ENCODE data around the gene CA4.
"Not testable (repeated sequence)": the region's sequence is repeated elsewhere in the genome, so short reads cannot be mapped to it uniquely, and the experiment has no call there.

CA4 gene

DNA sequence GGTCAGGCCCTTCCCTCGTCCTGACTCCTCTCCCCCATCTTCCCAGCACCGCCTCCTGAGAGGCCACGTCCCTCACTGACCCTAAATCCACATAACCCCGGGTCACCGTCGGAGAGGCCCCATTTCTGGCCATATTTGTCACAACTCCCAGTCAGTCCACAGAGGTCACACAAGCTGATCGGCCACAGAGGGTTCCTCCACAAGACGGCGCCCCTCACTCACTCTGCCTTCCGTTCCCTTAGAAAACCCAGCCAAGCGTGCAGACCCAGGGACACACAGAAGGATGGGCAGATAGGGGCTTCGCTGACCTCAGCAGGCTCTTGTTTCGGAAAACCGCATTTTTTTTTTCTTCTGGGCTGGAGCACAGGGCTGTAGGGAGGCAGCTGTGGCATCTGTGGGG, 33.6 kb upstream of the CA4 start:
- H3K79me2 ChIP-seq (ENCODE audit: insufficient read depth, low read length); H3K4me2 ChIP-seq (ENCODE audit: low read depth, low read length, poor library complexity, severe bottlenecking); H3F3A ChIP-seq (ENCODE audit: low read depth); H3K9me3 ChIP-seq (ENCODE audit: insufficient read depth, low read depth, low read length); H3K36me3 ChIP-seq (ENCODE audit: insufficient read depth, low read length); H3K9me2 ChIP-seq (replicated peaks; ENCODE audit: low read depth, low read length); H3K4me3 ChIP-seq (ENCODE audit: low read length, poor library complexity, severe bottlenecking); H3K4me1 ChIP-seq (ENCODE audit: insufficient read depth, low read length, poor library complexity, severe bottlenecking); H2AFZ ChIP-seq (ENCODE audit: low read length); H3K27me3 ChIP-seq (ENCODE audit: insufficient read depth, low read length, poor library complexity, severe bottlenecking); H3K9ac ChIP-seq (ENCODE audit: low read depth, low read length, poor library complexity, severe bottlenecking); H4K20me1 ChIP-seq (ENCODE audit: insufficient read depth, low read length, poor library complexity, severe bottlenecking): not testable (repeated sequence)

DNA sequence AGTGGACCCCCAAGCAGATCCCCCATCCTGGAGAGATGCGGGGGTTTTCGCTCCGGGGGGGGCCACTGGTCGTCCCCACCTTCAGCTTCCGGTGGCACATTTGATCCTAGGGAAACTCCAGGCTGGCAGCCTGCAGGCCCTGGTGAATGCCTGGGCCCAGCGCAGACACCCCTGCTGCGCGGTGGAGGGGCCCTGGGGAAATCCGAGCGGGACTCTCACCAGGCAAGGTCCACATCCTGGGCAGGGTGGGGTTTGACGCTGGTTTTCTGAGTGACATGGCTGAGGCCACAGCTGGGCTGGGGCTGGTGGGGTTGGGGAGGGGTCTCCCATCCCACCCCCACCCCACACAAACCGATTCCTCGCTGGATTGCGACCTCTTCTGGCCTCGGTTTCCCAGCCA, 30.6 kb upstream of the CA4 start:
- H3K79me2 ChIP-seq (ENCODE audit: insufficient read depth, low read length); H3K4me3 ChIP-seq (ENCODE audit: low read length, poor library complexity, severe bottlenecking); H3K9me2 ChIP-seq (replicated peaks; ENCODE audit: low read depth, low read length); H3K4me1 ChIP-seq (ENCODE audit: insufficient read depth, low read length, poor library complexity, severe bottlenecking); H3F3A ChIP-seq (ENCODE audit: low read depth); H2AFZ ChIP-seq (ENCODE audit: low read length); H3K4me2 ChIP-seq (ENCODE audit: low read depth, low read length, poor library complexity, severe bottlenecking); H3K27me3 ChIP-seq (ENCODE audit: insufficient read depth, low read length, poor library complexity, severe bottlenecking); H3K9me3 ChIP-seq (ENCODE audit: insufficient read depth, low read depth, low read length); H3K36me3 ChIP-seq (ENCODE audit: insufficient read depth, low read length); H4K20me1 ChIP-seq (ENCODE audit: insufficient read depth, low read length, poor library complexity, severe bottlenecking); H3K9ac ChIP-seq (ENCODE audit: low read depth, low read length, poor library complexity, severe bottlenecking): not testable (repeated sequence)

DNA sequence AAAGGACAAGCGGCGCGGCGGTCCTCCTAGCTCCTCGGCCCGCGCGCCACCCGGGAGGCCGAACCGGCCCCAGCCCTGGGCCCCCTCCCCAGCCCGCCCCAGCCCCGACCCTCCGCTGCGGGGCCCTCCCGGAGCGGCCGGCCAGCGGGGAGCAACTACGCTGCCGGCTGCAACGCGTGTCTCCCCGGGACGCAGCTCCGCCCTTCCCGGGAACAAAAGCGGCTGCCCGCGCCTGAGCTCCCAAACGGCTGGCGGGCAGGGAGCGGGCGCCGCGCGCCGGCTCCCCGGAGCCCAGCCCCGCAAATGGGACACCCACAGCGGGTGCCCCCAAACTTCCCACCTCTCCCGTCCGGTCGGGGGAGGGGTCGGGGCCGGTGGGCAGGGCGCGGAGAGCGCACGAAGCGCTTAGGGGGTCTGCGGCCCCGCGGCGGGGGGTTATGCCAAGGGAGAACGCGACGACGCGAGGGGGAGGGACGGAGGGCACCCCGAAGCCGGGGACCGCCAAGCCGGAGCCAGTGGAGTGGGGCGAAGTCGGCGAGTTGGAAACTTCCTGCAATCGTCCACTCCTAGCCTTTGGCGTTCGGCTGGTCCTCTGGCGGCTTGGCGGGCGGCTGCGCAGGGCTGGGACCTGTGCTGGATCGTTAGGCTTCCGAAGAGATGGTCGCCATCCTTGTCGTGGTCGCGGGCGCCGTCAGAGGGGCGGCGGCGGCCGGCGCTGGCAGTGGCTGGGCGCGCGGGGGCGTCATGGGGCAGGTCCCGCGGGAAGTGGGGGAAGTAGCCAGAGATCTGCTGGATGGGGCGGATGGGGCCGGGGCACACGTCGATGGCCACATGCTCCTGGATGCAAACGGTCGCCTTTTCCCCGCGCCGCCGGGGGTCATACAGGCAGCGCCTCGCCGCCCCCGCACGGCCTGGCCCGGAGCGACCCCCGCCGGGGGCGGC, 29.7 kb upstream of the CA4 start:
- not testable (repeated sequence) for H3K27me3 ChIP-seq (ENCODE audit: insufficient read depth, low read length, poor library complexity, severe bottlenecking); H2AFZ ChIP-seq (ENCODE audit: low read length); H3K4me1 ChIP-seq (ENCODE audit: insufficient read depth, low read length, poor library complexity, severe bottlenecking); H3K9me3 ChIP-seq (ENCODE audit: insufficient read depth, low read depth, low read length); H3F3A ChIP-seq (ENCODE audit: low read depth); H3K36me3 ChIP-seq (ENCODE audit: insufficient read depth, low read length); H4K20me1 ChIP-seq (ENCODE audit: insufficient read depth, low read length, poor library complexity, severe bottlenecking); H3K79me2 ChIP-seq (ENCODE audit: insufficient read depth, low read length); H3K4me3 ChIP-seq (ENCODE audit: low read length, poor library complexity, severe bottlenecking); H3K9ac ChIP-seq (ENCODE audit: low read depth, low read length, poor library complexity, severe bottlenecking); H3K9me2 ChIP-seq (replicated peaks; ENCODE audit: low read depth, low read length); H3K4me2 ChIP-seq (ENCODE audit: low read depth, low read length, poor library complexity, severe bottlenecking)

DNA sequence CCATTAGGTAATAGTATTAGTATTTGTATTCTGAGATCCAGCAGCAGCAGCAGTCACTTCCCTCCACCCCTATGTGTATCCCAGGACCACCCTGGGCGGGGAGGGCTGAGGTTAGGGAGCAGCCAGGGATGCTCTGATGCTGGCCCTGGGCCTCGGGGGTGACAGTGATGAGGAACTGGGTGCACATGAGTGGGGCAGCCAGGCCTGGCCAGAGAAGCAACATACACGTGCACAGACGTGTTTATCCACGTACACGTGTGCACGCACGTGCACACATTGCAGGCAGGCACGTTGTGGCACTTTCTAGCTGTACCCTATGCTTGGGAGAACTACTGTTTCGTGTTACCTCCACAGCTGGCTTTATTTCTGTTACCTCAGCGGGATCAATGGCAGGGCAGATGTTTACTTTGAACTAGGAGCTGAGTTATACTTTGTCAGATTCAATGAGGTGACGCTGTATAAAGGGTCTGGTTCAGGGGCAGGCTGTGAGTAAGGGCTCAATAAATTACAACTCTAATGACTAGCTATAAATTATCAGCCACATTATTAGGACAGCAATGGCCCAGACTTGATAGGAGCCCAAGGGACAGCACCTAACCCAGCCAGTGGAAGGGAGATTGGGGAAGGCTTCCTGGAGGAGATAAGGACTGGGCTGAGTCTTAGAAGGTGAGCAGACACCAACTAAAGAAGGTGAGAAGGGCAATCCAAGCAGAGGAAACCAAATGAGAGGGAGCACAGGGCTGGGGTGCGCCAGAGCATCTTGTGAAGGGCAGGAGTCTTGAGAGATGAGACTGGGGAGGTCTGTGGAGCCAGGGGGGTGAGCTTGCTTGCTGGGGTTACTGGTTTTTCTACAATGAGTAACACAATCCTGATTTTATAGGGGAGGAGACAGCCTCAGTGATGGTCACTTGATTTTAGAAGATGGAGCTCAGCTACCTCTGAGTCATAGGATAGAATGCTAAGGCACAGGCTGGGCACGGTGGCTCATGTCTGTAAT, 22.4 kb upstream of the CA4 start:
- no peak overlapping the region for H2AFZ ChIP-seq (ENCODE audit: low read length)
- no peaks in the 10 kb centered on the region for H3K9me3 ChIP-seq (ENCODE audit: insufficient read depth, low read depth, low read length)
- H3K36me3 ChIP-seq (ENCODE audit: insufficient read depth, low read length): no peaks in the 10 kb centered on the region
- no peaks in the 10 kb centered on the region for H3K27me3 ChIP-seq (ENCODE audit: insufficient read depth, low read length, poor library complexity, severe bottlenecking)
- no peak overlapping the region for H3K4me3 ChIP-seq (ENCODE audit: low read length, poor library complexity, severe bottlenecking)
- H4K20me1 ChIP-seq (ENCODE audit: insufficient read depth, low read length, poor library complexity, severe bottlenecking): no peaks in the 10 kb centered on the region
- H3K4me2 ChIP-seq (ENCODE audit: low read depth, low read length, poor library complexity, severe bottlenecking): no peak overlapping the region
- TF ChIP-seq, protein P1, sequence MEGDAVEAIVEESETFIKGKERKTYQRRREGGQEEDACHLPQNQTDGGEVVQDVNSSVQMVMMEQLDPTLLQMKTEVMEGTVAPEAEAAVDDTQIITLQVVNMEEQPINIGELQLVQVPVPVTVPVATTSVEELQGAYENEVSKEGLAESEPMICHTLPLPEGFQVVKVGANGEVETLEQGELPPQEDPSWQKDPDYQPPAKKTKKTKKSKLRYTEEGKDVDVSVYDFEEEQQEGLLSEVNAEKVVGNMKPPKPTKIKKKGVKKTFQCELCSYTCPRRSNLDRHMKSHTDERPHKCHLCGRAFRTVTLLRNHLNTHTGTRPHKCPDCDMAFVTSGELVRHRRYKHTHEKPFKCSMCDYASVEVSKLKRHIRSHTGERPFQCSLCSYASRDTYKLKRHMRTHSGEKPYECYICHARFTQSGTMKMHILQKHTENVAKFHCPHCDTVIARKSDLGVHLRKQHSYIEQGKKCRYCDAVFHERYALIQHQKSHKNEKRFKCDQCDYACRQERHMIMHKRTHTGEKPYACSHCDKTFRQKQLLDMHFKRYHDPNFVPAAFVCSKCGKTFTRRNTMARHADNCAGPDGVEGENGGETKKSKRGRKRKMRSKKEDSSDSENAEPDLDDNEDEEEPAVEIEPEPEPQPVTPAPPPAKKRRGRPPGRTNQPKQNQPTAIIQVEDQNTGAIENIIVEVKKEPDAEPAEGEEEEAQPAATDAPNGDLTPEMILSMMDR (conservative IDR thresholded peaks at IDR 0.05; ENCODE audit: low read length): no peak
- no peak for TF ChIP-seq EZH2phosphoT487 (IDR thresholded peaks at IDR 0.05; ENCODE audit: borderline replicate concordance)
- H3K4me1 ChIP-seq (ENCODE audit: insufficient read depth, low read length, poor library complexity, severe bottlenecking): no peaks in the 10 kb centered on the region
- H3K9ac ChIP-seq (ENCODE audit: low read depth, low read length, poor library complexity, severe bottlenecking): no peak overlapping the region
- no peaks in the 10 kb centered on the region for H3F3A ChIP-seq (ENCODE audit: low read depth)
- H3K79me2 ChIP-seq (ENCODE audit: insufficient read depth, low read length): no peaks in the 10 kb centered on the region
- no peaks in the 10 kb centered on the region for H3K9me2 ChIP-seq (replicated peaks; ENCODE audit: low read depth, low read length)
